ENCODE measurements around the gene R3HDM1.

DNA sequence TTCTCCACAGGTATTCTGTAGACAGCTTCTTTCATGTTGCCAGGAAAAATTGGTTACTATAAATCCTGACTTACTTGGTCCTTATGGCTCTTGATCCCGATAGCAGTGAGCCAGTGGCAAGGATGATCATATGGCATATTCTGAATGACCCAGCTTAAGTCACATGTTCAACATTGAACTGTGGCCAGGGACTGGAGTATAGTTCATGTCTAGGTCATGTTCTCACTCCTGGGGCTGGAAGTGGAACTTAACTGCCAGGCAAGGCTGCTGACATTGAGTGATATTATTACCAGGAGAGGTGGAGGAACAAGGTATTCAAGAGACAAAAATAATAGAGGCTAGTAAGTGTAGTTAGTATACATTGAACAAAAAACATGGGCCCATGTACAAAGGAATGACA lies 26.2 kb downstream of the R3HDM1 start:
- TF ChIP-seq EP300 (IDR thresholded peaks at IDR 0.05; ENCODE audit: low read depth), result no peak
- TF ChIP-seq, protein P1, sequence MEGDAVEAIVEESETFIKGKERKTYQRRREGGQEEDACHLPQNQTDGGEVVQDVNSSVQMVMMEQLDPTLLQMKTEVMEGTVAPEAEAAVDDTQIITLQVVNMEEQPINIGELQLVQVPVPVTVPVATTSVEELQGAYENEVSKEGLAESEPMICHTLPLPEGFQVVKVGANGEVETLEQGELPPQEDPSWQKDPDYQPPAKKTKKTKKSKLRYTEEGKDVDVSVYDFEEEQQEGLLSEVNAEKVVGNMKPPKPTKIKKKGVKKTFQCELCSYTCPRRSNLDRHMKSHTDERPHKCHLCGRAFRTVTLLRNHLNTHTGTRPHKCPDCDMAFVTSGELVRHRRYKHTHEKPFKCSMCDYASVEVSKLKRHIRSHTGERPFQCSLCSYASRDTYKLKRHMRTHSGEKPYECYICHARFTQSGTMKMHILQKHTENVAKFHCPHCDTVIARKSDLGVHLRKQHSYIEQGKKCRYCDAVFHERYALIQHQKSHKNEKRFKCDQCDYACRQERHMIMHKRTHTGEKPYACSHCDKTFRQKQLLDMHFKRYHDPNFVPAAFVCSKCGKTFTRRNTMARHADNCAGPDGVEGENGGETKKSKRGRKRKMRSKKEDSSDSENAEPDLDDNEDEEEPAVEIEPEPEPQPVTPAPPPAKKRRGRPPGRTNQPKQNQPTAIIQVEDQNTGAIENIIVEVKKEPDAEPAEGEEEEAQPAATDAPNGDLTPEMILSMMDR (IDR thresholded peaks at IDR 0.05), result no peak
- TF ChIP-seq POLR2A (IDR thresholded peaks at IDR 0.05), result no peak
